ENCODE measurements around the gene BZW2. TPM values are rescaled to one million over a fixed set of nuclear protein-coding genes. Genes with fewer than 3 reads are reported as not detected.

BZW2 gene
- total RNA-seq, 1 donor from 2014 or later, result 28.0 TPM

- peaks cover 45% of the 10 kb centered on the region for H3K36me3 ChIP-seq
- H3K9me3 ChIP-seq, result no peaks in the 10 kb centered on the region
- no peaks in the 10 kb centered on the region for H3K27me3 ChIP-seq
- DNase-seq (no peak), ATAC-seq (no peak)
- H3K27ac ChIP-seq, result no peak overlapping the region
- intact Hi-C loops (cut with DNase I), result no loop called here
- no peaks in the 10 kb centered on the region for H3K4me1 ChIP-seq
- TF ChIP-seq, protein P1, sequence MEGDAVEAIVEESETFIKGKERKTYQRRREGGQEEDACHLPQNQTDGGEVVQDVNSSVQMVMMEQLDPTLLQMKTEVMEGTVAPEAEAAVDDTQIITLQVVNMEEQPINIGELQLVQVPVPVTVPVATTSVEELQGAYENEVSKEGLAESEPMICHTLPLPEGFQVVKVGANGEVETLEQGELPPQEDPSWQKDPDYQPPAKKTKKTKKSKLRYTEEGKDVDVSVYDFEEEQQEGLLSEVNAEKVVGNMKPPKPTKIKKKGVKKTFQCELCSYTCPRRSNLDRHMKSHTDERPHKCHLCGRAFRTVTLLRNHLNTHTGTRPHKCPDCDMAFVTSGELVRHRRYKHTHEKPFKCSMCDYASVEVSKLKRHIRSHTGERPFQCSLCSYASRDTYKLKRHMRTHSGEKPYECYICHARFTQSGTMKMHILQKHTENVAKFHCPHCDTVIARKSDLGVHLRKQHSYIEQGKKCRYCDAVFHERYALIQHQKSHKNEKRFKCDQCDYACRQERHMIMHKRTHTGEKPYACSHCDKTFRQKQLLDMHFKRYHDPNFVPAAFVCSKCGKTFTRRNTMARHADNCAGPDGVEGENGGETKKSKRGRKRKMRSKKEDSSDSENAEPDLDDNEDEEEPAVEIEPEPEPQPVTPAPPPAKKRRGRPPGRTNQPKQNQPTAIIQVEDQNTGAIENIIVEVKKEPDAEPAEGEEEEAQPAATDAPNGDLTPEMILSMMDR (IDR thresholded peaks at IDR 0.05), result no peak
- H3K4me3 ChIP-seq, result no peak overlapping the region
These were observed 26.0 kb upstream of the BZW2 start for GRCh38 chr7:16619979-16620408.

DNA sequence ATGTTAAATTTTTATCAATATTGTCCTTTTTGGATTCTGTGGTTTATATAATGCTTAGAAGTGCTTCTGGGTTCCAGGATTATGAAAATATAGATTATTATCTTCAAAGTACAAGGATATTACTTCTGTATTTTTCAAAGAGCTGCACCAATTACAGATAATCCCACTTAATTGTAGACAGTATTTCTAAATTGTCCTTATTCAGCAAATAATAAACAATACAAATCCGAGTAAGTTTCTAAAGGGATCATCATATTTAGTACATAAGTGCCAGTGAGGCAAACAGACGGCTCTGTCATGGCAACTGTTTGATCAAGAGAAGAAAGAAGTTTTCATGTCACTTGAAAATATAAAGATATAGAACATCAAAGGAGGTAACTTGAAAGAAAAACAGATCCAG, 19.6 kb upstream of the BZW2 start:
- no peaks in the 10 kb centered on the region for H3K4me1 ChIP-seq
- no peaks in the 10 kb centered on the region for H3K9me3 ChIP-seq
- intact Hi-C loops (cut with DNase I), result no loop called here
- H3K4me3 ChIP-seq, result no peak overlapping the region
- H3K27me3 ChIP-seq, result no peaks in the 10 kb centered on the region
- ATAC-seq (no peak), DNase-seq (no peak)
- peaks cover 31% of the 10 kb centered on the region for H3K36me3 ChIP-seq
- TF ChIP-seq, protein P1 (IDR thresholded peaks at IDR 0.05), result no peak
- no peak overlapping the region for H3K27ac ChIP-seq

DNA sequence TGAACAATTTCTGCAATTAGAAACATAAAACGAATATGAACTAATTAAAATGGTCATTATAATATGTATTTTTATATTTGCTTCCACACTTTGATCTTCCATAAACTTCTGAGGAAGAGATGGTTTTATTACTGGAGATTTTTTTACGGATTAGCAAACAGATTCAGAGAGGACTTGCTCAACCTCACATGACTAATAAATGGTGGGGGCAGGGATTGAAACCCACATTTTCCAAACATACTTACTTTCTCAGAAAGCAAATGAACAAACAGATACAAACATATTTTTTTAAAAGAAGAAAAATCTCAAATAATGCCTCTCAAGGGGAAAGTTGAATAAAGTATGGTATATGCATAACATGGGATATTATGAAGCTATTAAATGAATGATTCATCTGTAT, 18.7 kb upstream of the BZW2 start:
- ATAC-seq, result no peak
- TF ChIP-seq, protein P1 (IDR thresholded peaks at IDR 0.05), result no peak

GRCh38 chr7:16630654-16631053, 15.3 kb upstream of the BZW2 start:
- peaks cover 4% of the 10 kb centered on the region for H3K4me1 ChIP-seq
- no peaks in the 10 kb centered on the region for H3K9me3 ChIP-seq
- no peak overlapping the region for H3K4me3 ChIP-seq
- intact Hi-C loops (cut with DNase I), result no loop called here
- peaks cover 13% of the 10 kb centered on the region for H3K36me3 ChIP-seq
- TF ChIP-seq, protein P1 (IDR thresholded peaks at IDR 0.05), result no peak
- no peaks in the 10 kb centered on the region for H3K27me3 ChIP-seq
- no peak for DNase-seq
- H3K27ac ChIP-seq, result no peak overlapping the region
- no peak for ATAC-seq

More for the DNA sequence above, 18.7 kb upstream of the BZW2 start:
- no peak for DNase-seq
- Histone ChIP-seq H3K27ac (no peak overlapping the region), H3K36me3 (peaks cover 23% of the 10 kb centered on the region), H3K9me3 (no peaks in the 10 kb centered on the region), H3K4me1 (no peaks in the 10 kb centered on the region), H3K4me3 (no peak overlapping the region), H3K27me3 (no peaks in the 10 kb centered on the region)
- intact Hi-C loops (cut with DNase I), result no loop called here

GRCh38 chr7:16634271-16634738, 11.7 kb upstream of the BZW2 start:
- DNase-seq (no peak), ATAC-seq (peak; percentile 74)
- intact Hi-C loops (cut with DNase I), result no loop called here
- Histone ChIP-seq H3K36me3 (peaks cover 5% of the 10 kb centered on the region), H3K27me3 (no peaks in the 10 kb centered on the region), H3K4me1 (peaks cover 8% of the 10 kb centered on the region), H3K9me3 (no peaks in the 10 kb centered on the region), H3K4me3 (no peak overlapping the region), H3K27ac (no peak overlapping the region)
- TF ChIP-seq, protein P1 (IDR thresholded peaks at IDR 0.05), result no peak

DNA sequence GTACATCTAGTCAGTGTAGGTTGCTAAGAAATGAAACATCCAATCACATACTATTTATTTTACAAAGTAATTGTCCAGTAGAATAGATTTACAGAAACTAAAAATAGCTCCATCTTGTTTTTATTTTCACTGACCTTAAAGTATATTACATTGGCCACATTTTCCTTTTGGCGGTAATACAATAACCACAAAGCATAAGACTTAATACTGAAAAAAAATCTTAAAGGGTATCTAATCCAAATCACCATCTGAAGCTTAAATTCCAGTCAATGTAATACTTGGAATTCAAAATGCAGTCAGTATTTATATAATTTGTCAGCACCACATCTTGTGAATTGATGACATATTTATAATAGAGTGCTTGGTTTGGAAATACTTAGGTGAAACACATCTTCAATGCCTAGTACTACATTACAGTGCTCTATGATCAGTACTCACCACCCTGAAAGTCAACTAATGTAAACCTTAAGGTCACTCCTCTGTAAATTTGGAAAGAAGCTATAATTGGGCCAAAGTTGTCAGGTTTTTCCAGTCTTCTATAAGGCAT, 9.4 kb upstream of the BZW2 start:
- peaks cover 5% of the 10 kb centered on the region for H3K36me3 ChIP-seq
- TF ChIP-seq, protein P1 (IDR thresholded peaks at IDR 0.05), result no peak
- ATAC-seq (no peak), DNase-seq (no peak)
- H3K4me1 ChIP-seq, result peaks cover 8% of the 10 kb centered on the region
- no peaks in the 10 kb centered on the region for H3K27me3 ChIP-seq
- H3K27ac ChIP-seq, result no peak overlapping the region
- H3K9me3 ChIP-seq, result no peaks in the 10 kb centered on the region
- intact Hi-C loops (cut with DNase I), result no loop called here
- H3K4me3 ChIP-seq, result no peak overlapping the region
